GM18508 (cell line): ENCODE results near the gene USP7.
"Not testable (repeated sequence)": the region's sequence is repeated elsewhere in the genome, so short reads cannot be mapped to it uniquely, and the experiment has no call there.

Experiments
- ATAC-seq: cut with Tn5 transposase; IDR thresholded peaks from one replicate; pipeline ENCODE4 v1.9.1; 2021; ENCODE audit warnings: moderate number of reproducible peaks; ENCODE audit not compliant: insufficient read depth, unreplicated experiment

Gene USP7

DNA sequence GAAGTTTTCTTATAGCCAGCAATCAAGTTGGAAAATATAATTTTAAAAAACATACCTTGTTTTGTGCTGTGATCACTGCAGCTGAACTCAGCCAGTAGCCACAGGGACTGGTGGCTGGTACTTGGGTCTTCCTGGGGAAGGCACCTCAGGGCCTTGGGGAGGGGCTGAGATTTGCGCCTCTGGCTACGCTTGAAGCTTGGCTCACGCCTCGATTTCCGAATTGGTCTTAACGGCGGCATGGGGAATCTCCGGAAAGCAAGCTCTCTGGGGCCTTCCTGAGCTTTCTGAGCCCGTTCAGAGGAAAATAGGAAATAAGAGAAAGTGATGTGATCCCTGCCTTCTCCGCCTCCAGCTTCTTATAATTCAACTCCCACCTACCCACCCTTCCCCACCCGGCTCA is 11.3 kb upstream of the USP7 start:
- ATAC-seq: no peak

DNA sequence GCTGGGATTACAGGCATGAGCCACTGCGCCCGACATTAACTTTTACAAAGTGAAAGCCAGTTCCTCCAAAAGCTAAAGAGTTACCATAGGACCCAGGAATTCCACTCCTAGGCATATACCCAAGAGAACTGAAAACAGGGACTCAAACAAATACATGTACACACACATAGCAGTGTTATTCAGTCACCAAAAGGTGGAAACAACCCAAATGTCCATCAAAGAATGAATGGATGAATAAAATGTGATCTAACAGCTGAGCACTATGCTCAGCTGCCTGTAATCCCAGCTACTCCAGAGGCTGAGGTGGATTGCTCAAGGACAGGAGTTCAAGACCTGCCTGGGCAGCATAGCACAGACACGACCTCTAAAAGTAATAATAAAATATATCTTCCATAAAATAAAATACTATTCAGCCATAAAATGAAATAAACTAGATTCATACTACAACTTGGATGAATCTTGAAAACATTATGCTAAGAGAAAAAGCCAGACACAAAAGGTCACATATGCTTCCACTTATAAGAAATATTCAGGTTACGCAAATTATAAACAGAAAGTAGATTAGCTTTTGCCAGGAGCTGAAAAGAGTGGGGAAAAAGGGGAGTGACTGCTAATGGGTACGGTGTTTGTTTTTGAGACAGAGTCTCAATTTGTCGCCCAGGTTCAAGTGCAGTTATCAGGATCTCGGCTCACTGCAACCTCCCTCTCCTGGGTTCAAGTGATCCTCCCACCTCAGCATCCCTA is 9.3 kb upstream of the USP7 start:
- no peak for ATAC-seq

DNA sequence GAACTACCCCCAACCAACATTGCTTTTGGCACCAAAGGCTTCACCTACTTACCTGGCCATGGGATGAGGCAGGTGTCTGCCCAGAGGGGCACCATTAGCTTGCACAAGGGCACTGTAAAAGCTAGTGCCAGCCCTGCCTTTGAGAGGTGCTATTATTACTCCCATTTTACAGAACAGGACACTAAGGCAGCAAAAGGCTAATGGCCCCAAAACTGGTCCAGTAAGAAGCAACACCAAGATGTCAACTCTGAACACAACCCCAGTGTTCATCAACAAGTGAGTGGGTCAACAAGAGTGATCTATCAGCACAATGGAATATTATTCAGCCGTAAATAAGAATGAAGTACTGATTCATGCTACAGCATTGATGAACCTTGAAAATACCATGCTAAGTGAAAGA is 7.7 kb upstream of the USP7 start:
- no peak for ATAC-seq

DNA sequence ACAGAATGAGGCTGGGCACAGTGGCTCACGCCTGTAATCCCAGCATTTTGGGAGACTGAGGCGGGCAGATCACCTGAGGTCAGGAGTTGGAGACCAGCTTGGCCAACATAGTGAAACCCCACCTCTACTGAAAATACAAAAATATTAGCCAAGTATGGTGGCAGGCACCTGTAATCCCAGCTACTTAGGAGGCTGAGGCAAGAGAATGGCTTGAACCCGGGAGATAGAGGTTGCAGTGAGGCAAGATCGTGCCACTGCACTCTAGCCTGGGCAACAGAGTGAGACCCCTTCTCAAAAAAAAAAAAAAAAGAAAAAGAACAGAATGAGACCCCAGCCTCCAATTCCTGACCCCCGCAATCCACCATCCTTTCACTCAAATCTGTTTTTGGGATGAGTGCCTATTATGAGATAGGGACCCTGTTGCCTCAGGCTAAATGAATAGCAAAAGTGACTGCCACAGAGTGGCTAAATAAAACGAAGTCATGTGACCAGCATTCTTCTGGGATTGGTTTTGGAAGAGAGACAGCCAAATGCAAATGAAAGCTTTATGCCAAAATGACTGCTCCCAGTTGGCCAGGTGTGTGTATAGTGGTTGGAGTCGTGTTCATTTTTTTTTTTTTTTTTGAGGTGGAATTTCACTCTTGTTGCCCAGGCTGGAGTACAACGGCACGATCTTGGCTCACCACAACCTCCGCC is 5.6 kb upstream of the USP7 start:
- not testable (repeated sequence) for ATAC-seq

DNA sequence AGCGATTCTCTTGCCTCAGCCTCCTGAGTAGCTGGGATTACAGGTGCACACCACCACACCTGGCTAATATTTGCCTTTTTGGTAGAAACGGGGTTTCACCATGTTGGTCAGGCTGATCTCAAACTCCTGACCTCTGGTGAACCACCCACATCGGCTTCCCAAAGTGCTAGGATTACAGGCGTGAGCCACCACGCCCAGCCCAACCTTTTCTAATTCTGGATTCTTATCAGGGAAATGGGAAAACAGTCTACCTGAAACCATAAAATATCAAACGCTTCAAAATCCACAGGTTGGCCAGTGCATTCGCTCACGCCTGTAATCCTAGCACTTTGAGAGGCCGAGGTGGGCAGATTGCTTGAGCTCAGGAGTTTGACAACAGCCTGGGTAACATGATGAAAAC is 4.3 kb upstream of the USP7 start:
- ATAC-seq: not testable (repeated sequence)

DNA sequence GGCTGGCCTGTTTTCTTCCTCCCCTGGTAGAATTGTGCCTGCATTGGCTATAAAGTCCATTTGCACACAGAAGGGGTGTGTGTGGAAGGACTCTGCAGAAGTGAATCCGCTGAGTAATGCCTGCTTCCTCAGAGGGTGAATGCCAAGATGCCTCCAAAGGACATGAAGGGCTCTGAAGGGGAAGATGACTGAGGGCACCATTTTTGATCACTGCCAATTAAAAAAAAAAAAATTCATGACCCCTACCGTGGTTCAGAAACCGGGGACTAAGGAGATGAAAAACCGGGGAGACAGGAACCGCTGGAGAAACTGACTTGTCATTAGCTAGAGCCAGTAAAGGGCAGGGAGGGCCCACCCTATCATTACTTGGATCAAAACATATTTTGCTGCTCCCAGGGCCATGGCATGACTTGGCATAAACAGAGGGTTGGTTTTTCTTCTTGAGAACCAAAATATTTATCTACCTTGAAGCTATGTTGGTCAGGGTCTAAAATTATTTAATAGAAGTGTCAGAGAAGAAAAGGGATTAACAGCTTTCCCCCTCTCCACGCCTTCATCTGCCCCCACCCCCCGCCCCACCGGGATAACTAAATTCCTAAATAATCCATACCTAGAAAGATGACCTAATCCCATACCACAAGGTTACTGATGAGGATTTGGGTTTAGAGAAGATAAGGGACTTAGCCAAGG is 3.6 kb upstream of the USP7 start:
- ATAC-seq: no peak

DNA sequence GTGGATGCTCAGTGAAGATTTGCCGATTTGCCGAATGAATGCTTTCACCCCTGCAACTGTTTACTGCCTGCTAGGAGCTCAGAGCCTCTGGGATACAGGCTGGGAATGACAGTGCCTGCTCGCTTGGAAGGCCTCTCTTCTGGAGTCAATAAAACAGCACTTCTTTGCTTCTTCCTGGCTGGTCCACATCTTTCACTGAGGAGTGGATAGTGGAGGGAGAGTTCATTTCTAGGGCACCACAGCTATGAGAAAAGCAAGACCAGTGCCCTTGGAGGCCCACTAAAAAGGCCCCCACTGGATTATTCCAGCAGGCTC is 3.1 kb upstream of the USP7 start:
- no peak for ATAC-seq

DNA sequence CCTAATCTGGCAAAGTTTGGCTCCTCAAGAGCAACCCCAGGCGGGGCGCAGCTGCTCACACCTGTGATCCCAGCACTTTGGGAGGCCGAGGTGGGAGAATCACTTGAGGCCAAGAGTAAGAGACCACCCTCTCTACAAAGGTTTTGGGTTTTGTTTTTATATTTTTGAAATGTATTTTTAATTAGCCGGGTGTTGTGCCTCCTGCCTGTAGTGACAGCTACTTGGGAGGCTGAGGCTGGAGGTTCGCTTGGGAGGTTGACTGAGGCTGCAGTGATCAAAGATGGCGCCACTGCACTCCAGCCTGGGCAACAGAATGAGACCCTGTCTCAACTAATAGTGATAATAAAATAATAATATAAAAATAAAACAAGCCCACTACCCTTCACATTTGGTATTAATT is 756 bp upstream of the USP7 start:
- ATAC-seq: no peak

DNA sequence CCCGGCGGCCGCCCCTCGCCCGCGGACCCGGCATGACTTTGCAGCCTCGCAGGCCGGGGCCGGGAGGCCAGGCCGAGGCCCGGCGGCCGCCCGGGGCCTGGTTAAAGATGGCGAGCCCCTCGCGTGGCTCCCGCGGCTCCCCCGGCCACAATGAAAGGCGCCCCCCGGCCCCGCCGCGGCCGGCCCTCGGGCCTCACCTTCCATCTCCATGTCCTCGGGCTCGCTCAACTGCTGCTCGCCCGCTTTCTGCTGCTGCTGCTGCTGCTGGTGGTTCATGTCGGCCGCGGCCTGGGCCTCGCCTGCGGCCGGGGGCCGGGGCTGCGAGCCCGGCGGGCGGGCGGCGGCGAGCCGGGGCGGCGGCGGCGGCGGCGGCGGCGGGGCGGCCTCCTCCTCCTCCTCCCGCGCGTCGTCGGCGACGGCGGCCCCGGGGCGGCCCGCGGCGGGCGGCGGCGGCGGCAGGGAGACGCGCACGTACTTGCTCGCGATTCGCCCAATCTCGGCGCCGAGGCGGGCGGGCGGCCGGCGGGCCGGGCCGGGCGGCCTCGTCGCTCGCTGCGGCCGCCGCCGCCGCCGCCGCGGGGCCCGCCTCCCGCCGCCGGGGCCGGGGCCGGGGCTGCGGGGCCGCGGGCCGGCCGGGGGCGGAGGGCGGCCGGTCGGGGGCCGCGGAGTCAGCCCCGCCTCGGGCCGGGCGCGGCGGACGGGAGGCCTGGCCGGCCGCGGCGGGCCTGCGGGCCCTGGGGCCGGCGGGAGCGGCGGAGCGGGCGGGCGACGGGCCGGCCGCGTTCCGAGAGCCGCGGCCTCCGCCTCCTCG is 491 bp downstream of the USP7 start:
- ATAC-seq: no peak

DNA sequence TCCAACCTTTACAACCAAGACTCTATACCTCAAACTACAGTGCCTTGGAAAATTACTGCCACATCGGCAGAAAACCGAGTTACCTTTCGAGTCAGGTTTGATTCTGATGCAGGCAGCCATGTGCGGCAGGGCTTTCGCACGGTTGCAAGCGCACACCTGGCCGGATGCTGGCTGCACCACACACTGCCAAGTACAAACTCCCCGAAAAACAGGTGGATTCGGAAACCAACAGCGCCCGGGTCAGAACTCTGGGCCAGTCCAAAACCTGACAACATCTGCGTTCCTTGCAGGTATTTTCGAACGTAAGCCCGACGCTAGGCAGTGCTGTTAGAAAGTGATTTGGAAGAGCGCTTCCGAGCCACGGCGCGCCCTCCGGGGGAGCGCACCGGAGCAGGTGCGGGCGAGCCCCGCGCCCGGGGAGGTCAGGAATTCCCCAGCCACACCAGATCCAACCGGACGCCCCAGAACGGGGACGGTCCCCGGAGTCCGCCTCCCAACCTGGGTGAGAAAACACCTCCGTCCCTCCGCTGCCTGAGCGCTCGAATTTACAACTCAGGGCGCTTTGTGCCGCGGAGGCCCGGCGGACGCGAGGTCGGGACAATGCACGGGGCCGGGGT is 1.2 kb downstream of the USP7 start:
- ATAC-seq: no peak

DNA sequence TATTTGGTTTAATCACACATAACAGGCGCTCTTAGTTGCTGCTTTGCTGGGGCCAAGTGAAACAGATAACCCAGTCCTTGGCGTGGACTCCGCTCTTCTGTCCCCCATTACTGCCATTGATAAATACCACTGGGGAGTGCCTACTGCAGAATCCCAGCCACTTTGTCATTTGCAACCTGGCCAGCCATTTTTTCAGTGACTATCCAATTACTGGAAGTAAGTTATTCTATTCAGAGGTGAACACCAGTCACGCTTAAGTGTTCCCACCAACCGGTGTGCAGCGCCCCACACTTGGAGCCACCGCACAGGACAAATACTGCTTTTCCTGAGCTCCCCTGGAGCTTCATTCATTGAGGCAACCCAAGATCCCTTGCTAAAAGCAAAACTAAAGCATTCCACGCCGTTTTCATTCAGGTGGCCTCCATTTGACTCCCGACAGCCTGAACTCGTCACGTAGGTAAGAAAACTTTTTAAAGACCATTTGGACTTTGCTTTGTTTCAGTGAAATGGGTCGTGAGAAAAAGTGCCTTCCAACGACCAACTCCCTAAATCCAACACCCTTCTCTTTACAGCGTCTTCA is 1.8 kb downstream of the USP7 start:
- ATAC-seq: no peak

DNA sequence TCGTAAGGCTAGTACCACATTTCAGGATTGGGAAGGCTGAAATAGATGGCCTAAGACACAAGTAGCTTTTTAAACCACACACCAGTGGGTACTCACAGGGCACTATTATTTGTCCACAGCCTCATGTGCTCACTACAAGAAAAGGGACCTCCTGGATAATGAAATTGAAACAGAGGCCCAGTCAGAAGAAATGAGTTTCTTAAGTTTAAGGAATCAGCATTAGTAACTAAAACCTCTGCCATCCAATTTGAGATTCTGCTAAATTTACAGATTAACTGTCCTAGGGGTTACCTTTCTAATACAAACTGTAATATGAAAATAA is 3.0 kb downstream of the USP7 start:
- ATAC-seq: no peak

DNA sequence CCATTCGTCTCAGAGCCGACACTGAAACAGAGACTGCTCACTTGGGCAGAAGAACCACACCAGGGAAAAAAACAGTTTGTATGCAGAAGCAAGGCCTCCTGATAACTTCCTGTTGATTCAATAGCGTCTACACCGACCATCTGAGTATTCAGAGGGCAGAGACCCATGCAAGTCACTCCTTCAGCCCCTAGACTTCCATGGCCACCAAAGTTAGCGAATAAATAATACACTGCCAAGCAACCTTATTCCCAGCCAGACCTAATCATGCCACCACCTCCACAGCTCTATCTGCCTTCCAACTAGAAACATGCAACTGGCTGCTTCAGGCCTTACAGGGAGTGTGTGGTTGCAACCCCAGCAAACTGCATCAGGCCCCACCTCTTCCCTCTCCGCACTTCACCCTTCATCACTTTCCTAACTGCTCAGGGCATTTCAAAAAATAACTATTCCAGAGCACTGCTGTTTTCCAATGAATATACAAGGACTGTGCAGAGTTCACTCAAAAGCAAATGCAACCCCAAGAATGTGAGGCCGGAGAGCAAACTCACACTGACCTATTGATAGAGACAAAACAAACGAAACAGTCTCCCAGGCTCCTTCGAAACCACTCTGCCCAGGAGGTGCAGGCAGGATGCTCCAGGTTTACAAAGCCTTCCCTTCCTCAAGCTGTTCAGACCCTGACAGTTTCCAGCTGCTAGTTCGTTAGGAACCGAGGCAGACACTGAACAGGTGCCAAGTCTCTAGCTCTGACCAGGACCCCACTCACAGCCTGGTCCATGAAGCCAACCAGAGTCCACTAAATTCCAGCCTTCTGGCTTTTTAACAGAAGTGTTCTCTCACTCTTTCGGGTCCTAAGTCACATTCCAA is 3.6 kb downstream of the USP7 start:
- no peak for ATAC-seq

DNA sequence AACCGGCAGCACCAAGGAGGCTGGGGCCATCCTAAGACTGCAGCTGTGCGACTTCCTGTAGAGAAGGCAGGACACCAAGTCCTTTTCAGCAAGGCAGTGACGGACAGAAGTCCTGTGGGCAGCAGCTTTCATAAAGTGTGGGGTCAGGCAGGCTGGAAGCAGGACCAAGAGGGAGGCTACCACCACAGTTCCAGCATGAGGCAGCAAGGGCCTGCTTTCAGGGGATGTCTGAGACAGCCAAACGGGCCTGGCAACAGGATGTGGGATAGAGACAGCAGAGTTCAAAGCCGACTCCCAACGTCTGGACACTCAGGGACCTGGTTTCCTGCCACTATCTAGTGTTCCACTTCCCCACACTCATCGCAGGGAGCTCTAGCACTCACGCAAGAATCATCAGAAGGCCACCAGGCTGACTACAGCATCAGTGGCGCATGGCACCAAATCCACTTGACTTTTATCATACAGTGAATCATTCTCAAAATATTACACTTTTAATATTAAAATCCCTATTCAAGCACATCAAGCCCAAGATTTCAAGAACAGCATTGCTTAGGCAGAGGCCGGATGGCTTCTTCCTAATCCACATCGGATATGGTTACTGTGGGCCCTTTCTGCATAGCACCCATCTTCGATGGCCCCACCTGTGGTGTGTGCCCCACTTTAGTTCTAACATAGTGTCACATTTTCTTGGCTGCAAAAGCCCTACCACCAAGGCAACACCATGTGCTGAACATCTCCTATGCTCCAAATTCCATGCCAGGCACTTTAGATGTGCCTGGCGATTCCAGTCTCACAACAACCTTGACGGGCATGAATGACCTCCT is 5.2 kb downstream of the USP7 start:
- no peak for ATAC-seq

DNA sequence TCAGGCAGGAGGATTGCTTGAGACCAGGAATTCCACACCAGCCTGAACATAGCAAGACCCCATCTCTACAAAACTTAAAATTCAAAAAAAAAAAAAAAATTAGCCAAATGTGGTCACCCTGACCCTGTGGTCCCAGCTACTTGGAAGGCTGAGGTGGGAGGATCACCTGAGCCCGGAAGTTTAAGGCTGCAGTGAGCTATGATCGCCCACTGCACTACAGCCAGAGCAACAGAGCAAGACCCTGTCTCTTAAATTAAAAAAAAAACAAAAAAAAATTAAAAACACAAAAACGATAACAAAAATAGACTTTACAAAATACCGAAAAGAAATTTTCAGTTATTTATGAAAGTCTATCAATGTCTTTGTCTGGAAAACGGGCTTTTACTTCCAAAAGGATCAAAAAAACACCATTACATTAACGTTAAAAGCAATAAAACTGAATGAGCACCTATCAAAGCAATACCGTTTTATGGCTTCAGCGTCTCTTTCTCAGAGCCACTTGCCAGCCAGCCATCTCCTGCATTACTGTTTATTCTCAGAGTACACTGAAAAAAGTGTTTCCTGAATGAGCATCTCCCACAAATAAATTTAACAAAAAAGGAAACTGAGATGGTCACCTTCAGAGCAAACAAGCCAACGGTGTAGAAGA is 6.1 kb downstream of the USP7 start:
- ATAC-seq: no peak

DNA sequence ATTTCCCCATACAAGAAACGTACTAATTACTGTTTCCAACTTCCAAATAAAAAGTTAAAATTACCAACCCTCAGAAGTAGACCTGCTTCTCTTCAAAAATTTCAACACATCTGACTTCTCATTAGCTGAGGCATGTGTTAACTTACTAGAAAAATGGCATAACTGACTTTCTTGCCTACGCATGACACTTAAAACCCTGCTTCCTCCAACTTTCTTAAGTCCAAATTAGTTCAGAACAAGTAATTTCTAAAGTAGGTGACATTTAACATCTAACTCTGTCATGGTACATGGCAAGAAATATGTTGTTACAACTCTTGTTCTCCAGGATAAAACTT is 6.7 kb downstream of the USP7 start:
- no peak for ATAC-seq

DNA sequence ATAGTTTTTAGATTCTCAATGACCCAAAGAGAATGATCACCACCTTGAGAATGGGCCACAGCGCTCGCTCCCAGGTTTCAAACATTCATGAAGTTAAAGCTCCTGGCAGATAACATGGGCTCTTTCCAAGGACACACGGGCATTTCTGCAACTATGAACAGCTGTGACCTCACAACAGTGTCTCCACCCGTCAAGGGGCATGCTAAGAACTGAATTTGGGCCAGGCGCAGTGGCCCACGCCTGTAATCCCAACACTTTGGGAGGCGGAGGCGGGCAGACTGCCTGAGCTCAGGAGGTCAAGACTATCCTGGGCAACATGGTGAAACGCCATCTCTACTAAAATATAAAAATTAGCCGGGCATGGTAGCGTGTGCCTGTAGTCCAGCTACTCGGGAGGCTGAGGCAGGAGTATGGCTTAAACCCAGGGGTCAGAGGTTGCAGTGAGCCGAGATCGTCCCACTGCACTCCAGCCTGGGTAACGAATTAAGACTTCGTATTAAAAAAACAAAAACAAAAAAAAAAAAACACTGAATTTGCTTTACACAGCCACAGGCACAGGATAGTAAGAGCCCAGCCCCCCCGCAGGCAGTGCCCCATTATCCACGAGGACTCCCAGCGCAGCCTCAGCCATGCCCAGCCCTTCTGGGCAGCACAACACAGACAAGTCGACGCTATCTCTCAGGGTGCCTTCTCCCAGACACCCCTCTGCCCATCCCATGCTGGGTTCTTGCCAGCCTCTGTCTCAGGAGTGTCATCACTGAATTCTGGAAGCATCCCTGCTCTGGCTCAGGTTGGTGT is 7.2 kb downstream of the USP7 start:
- no peak for ATAC-seq
